ENCODE measurements around the gene SWSAP1. TPM values are rescaled to one million over a fixed set of nuclear protein-coding genes. Genes with fewer than 3 reads are reported as not detected.
A peak's percentile ranks its signal among the peaks of the same experiment; 100 is the strongest.
"Not testable (repeated sequence)": the region's sequence is repeated elsewhere in the genome, so short reads cannot be mapped to it uniquely, and the experiment has no call there.

SWSAP1 gene
- total and polyA plus RNA-seq, 5 donors from 2014 or later = 3.0 to 8.4 (median 6.5) TPM

GRCh38 chr19:11400798-11401197, 26.3 kb downstream of the SWSAP1 start:
- Histone ChIP-seq H3K4me3 (ENCODE audit: low read depth, low read length) (no peak overlapping the region), H3K27ac (ENCODE audit: insufficient read depth, low read length, poor library complexity, severe bottlenecking) (no peak overlapping the region), H3K36me3 (ENCODE audit: control insufficient read depth, insufficient read depth, low read length) (no peaks in the 10 kb centered on the region), H3K27me3 (ENCODE audit: control insufficient read depth, insufficient read depth, low read length) (no peaks in the 10 kb centered on the region), H3K4me1 (ENCODE audit: control insufficient read depth, insufficient read depth, low read length, poor library complexity, severe bottlenecking) (no peaks in the 10 kb centered on the region), H3K9me3 (ENCODE audit: control insufficient read depth in 2 of 2, low read length in 2 of 2) (no peaks in the 10 kb centered on the region)
- H3K4me3 Mint-ChIP-seq = no peak overlapping the region
- H3K27ac Mint-ChIP-seq = no peak overlapping the region
- ATAC-seq (ENCODE audit: low read depth in 2 of 2) = no peak
- no peak for DNase-seq
- H3K9me3 Mint-ChIP-seq = peaks cover 0 to 2% (median 0%) of the 10 kb centered on the region in 7 donors
- H3K4me1 Mint-ChIP-seq = no peaks in the 10 kb centered on the region
- no peaks in the 10 kb centered on the region for H3K27me3 Mint-ChIP-seq
- no peaks in the 10 kb centered on the region for H3K36me3 Mint-ChIP-seq

GRCh38 chr19:11401808-11402543, 27.5 kb downstream of the SWSAP1 start:
- H3K27me3 ChIP-seq (ENCODE audit: control insufficient read depth, insufficient read depth, low read length) = no peaks in the 10 kb centered on the region
- no peak overlapping the region for H3K27ac ChIP-seq (ENCODE audit: insufficient read depth, low read length, poor library complexity, severe bottlenecking)
- Mint-ChIP-seq H3K27me3 (peaks cover under 1% of the 10 kb centered on the region), H3K4me3 (no peak overlapping the region), H3K27ac (no peak overlapping the region), H3K36me3 (no peaks in the 10 kb centered on the region), H3K4me1 (peaks cover 0 to 2% (median 0%) of the 10 kb centered on the region in 4 donors), H3K9me3 (peaks cover 0 to 2% (median 0%) of the 10 kb centered on the region in 7 donors)
- no peak for DNase-seq
- no peak for ATAC-seq (ENCODE audit: low read depth in 2 of 2)
- no peaks in the 10 kb centered on the region for H3K36me3 ChIP-seq (ENCODE audit: control insufficient read depth, insufficient read depth, low read length)
- H3K4me1 ChIP-seq (ENCODE audit: control insufficient read depth, insufficient read depth, low read length, poor library complexity, severe bottlenecking) = peaks cover 3% of the 10 kb centered on the region
- H3K9me3 ChIP-seq (ENCODE audit: control insufficient read depth in 2 of 2, low read length in 2 of 2) = no peaks in the 10 kb centered on the region
- H3K4me3 ChIP-seq (ENCODE audit: low read depth, low read length) = no peak overlapping the region

DNA sequence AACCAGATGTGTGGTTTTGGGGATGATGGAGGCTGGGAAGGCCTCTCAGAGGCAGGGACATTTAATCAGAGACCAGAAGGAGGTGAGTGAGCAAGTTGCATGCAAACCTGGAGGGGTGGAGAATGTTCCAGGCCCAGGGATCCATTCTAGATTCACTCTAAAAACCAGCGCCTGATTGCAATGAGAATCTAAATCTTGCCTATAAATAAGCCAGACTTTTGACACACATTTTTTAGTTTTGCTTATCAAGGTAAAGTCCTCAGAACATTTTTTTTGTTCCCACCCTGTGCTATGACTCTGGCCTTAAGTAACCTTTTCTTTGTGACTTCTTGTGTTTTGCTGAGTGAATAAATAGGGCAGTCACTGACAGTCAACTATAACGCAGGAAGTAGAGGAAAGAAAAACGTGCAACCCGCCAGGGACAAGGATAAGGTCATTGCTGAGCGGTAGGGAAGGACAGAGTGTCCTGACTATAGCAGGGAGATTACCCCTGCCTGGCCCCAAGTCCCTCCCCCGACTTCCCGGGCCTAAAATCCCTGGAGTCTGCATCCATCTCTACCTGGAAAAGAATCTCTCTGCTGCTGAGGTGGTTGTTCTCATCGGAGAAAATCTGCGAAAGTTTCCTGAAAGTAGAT, 30.2 kb downstream of the SWSAP1 start:
- no peak overlapping the region for H3K27ac ChIP-seq (ENCODE audit: insufficient read depth, low read length, poor library complexity, severe bottlenecking)
- H3K4me3 ChIP-seq (ENCODE audit: low read depth, low read length) = no peak overlapping the region
- Mint-ChIP-seq H3K27ac (no peak overlapping the region), H3K4me1 (peaks cover 0 to 2% (median 0%) of the 10 kb centered on the region in 4 donors), H3K36me3 (no peaks in the 10 kb centered on the region), H3K9me3 (no peaks in the 10 kb centered on the region), H3K4me3 (no peak overlapping the region), H3K27me3 (peaks cover 6% of the 10 kb centered on the region)
- H3K9me3 ChIP-seq (ENCODE audit: control insufficient read depth in 2 of 2, low read length in 2 of 2) = no peaks in the 10 kb centered on the region
- ATAC-seq (ENCODE audit: low read depth in 2 of 2) = no peak
- H3K27me3 ChIP-seq (ENCODE audit: control insufficient read depth, insufficient read depth, low read length) = peaks cover 2% of the 10 kb centered on the region
- H3K4me1 ChIP-seq (ENCODE audit: control insufficient read depth, insufficient read depth, low read length, poor library complexity, severe bottlenecking) = peaks cover 3% of the 10 kb centered on the region
- DNase-seq = no peak
- no peaks in the 10 kb centered on the region for H3K36me3 ChIP-seq (ENCODE audit: control insufficient read depth, insufficient read depth, low read length)

DNA sequence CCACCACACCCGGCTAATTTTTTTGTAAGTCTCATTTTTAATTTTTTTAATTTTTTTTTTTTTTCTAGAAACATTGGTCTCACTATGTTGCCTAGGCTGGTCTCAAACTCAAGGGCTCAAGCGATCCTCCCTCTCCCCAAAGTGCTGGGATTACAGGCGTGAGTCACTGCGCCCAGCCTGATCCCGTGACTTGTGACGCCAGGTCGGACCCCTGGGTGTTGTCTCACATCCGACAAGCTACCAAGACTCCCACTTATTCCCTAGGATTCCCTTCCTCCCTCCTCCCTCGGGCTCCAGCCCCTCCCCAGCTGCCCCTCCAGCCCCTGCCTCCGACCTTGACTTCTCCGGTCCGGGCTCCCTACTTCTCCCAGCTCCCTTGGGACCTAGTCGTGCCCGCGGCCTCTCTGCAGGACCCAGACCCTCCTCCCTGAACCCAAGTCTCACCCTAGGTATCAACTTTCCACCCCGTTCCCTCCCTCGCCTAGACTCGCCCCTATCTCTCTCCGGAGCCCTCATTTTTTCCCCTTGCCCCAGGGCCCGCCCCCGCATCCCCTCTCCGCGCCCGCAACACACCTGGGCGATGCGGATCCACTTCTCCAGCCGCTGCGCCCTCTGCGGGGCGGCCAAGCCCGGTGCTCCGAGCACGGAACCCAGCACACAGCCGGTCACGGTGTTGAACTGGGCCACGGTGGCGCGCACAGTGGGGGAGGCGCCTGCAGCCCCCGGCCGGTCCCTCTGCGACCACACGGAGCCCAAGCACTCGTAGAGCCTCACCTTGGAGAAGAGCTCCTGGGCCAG, 31.6 kb downstream of the SWSAP1 start:
- peaks cover 0 to 2% (median 0%) of the 10 kb centered on the region in 4 donors for H3K4me1 Mint-ChIP-seq
- no peaks in the 10 kb centered on the region for H3K9me3 Mint-ChIP-seq
- ATAC-seq (ENCODE audit: low read depth in 2 of 2) (peak in 1 of 2 donors; percentile 63), DNase-seq (peak in 2 of 3 donors; percentile 34 to 40)
- H3K9me3 ChIP-seq (ENCODE audit: control insufficient read depth in 2 of 2, low read length in 2 of 2) = no peaks in the 10 kb centered on the region
- peaks cover 3% of the 10 kb centered on the region for H3K4me1 ChIP-seq (ENCODE audit: control insufficient read depth, insufficient read depth, low read length, poor library complexity, severe bottlenecking)
- no peak overlapping the region for H3K4me3 ChIP-seq (ENCODE audit: low read depth, low read length)
- no peaks in the 10 kb centered on the region for H3K36me3 ChIP-seq (ENCODE audit: control insufficient read depth, insufficient read depth, low read length)
- H3K36me3 Mint-ChIP-seq = no peaks in the 10 kb centered on the region
- peaks cover 2% of the 10 kb centered on the region for H3K27me3 ChIP-seq (ENCODE audit: control insufficient read depth, insufficient read depth, low read length)
- H3K27me3 Mint-ChIP-seq = peaks cover 6% of the 10 kb centered on the region
- no peak overlapping the region for H3K27ac Mint-ChIP-seq
- no peak overlapping the region for H3K27ac ChIP-seq (ENCODE audit: insufficient read depth, low read length, poor library complexity, severe bottlenecking)
- no peak overlapping the region for H3K4me3 Mint-ChIP-seq

GRCh38 chr19:11406703-11407236, 32.3 kb downstream of the SWSAP1 start:
- H3K9me3 Mint-ChIP-seq; H3K4me1 Mint-ChIP-seq; ATAC-seq (ENCODE audit: low read depth in 2 of 2); H3K36me3 ChIP-seq (ENCODE audit: control insufficient read depth, insufficient read depth, low read length); DNase-seq; H3K27me3 Mint-ChIP-seq; H3K4me3 ChIP-seq (ENCODE audit: low read depth, low read length); H3K9me3 ChIP-seq (ENCODE audit: control insufficient read depth in 2 of 2, low read length in 2 of 2); H3K27me3 ChIP-seq (ENCODE audit: control insufficient read depth, insufficient read depth, low read length); H3K27ac ChIP-seq (ENCODE audit: insufficient read depth, low read length, poor library complexity, severe bottlenecking); H3K4me1 ChIP-seq (ENCODE audit: control insufficient read depth, insufficient read depth, low read length, poor library complexity, severe bottlenecking); H3K27ac Mint-ChIP-seq; H3K36me3 Mint-ChIP-seq; H3K4me3 Mint-ChIP-seq: not testable (repeated sequence)

GRCh38 chr19:11408591-11408990, 34.1 kb downstream of the SWSAP1 start:
- peaks cover 3% of the 10 kb centered on the region for H3K4me1 ChIP-seq (ENCODE audit: control insufficient read depth, insufficient read depth, low read length, poor library complexity, severe bottlenecking)
- Mint-ChIP-seq H3K27ac (no peak overlapping the region), H3K27me3 (peaks cover 9% of the 10 kb centered on the region), H3K4me1 (peaks cover 0 to 2% (median 0%) of the 10 kb centered on the region in 4 donors), H3K4me3 (no peak overlapping the region), H3K9me3 (no peaks in the 10 kb centered on the region), H3K36me3 (no peaks in the 10 kb centered on the region)
- ATAC-seq (ENCODE audit: low read depth in 2 of 2) (no peak), DNase-seq (no peak)
- H3K9me3 ChIP-seq (ENCODE audit: control insufficient read depth in 2 of 2, low read length in 2 of 2) = no peaks in the 10 kb centered on the region
- peaks cover 2% of the 10 kb centered on the region for H3K27me3 ChIP-seq (ENCODE audit: control insufficient read depth, insufficient read depth, low read length)
- H3K36me3 ChIP-seq (ENCODE audit: control insufficient read depth, insufficient read depth, low read length) = no peaks in the 10 kb centered on the region
- no peak overlapping the region for H3K4me3 ChIP-seq (ENCODE audit: low read depth, low read length)
- no peak overlapping the region for H3K27ac ChIP-seq (ENCODE audit: insufficient read depth, low read length, poor library complexity, severe bottlenecking)

DNA sequence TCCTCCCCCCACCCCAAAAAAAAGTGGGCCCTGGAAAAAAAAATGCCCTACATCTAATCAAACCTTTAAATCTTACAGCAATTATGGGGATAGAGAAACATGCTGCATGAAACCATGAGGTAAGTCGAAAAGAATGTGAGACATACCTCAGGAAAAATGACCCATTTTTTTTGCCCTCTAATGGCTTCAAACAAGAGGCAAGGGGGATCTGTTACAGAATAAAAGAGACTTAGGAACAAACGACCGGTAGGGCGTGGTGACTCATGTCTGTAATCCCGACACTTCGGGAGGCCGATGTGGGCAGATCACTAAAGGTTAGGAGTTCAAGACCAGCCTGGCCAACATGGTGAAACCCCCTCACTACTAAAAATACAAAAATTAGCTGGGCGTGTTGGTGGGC, 36.2 kb downstream of the SWSAP1 start:
- Histone ChIP-seq H3K4me3 (ENCODE audit: low read depth, low read length) (no peak overlapping the region), H3K9me3 (ENCODE audit: control insufficient read depth in 2 of 2, low read length in 2 of 2) (no peaks in the 10 kb centered on the region)

More for the DNA sequence above, 36.2 kb downstream of the SWSAP1 start:
- no peak for DNase-seq
- Mint-ChIP-seq H3K27me3 (peaks cover 9% of the 10 kb centered on the region), H3K9me3 (no peaks in the 10 kb centered on the region), H3K27ac (no peak overlapping the region), H3K36me3 (no peaks in the 10 kb centered on the region), H3K4me1 (peaks cover 0 to 2% (median 0%) of the 10 kb centered on the region in 4 donors), H3K4me3 (no peak overlapping the region)
- H3K27me3 ChIP-seq (ENCODE audit: control insufficient read depth, insufficient read depth, low read length) = peaks cover 2% of the 10 kb centered on the region
- no peaks in the 10 kb centered on the region for H3K36me3 ChIP-seq (ENCODE audit: control insufficient read depth, insufficient read depth, low read length)
- no peak overlapping the region for H3K27ac ChIP-seq (ENCODE audit: insufficient read depth, low read length, poor library complexity, severe bottlenecking)
- H3K4me1 ChIP-seq (ENCODE audit: control insufficient read depth, insufficient read depth, low read length, poor library complexity, severe bottlenecking) = peaks cover 3% of the 10 kb centered on the region
- ATAC-seq (ENCODE audit: low read depth in 2 of 2) = no peak

Measured in CD4-positive, CD25-positive, alpha-beta regulatory T cell (primary cell).